ENCODE data around the gene GPC5. TPM values are rescaled to one million over a fixed set of nuclear protein-coding genes. Genes with fewer than 3 reads are reported as not detected.

GPC5 gene
- total and polyA plus RNA-seq, 9 donors, result 0.10 to 1.5 (median 0.38) TPM

DNA sequence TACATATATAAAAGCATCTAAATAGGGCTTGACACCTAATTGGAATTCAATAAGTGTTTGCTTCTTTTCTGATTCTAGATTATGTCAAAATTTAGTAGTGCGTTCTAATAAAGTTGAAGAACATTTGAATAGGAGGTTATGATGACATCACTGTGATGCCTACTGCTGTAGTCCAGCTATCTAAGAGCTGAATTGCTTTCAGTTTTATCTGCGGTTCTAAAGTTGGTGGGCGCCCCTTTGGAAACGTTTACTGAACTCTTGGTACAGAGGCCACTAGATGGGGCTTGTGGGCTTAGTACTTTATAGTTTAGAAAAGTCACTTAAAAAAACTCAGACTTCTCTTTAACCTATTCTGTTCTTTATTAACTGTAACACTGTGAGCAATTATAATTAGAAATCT lies 776.9 kb downstream of the GPC5 start:
- DNase-seq, result peak in 4 of 5 donors; percentile 17 to 51 (median 36)
- no peak for TF ChIP-seq EP300 (IDR thresholded peaks at IDR 0.05)
- no peak for TF ChIP-seq POLR2A (IDR thresholded peaks at IDR 0.05)
- TF ChIP-seq, protein P1, sequence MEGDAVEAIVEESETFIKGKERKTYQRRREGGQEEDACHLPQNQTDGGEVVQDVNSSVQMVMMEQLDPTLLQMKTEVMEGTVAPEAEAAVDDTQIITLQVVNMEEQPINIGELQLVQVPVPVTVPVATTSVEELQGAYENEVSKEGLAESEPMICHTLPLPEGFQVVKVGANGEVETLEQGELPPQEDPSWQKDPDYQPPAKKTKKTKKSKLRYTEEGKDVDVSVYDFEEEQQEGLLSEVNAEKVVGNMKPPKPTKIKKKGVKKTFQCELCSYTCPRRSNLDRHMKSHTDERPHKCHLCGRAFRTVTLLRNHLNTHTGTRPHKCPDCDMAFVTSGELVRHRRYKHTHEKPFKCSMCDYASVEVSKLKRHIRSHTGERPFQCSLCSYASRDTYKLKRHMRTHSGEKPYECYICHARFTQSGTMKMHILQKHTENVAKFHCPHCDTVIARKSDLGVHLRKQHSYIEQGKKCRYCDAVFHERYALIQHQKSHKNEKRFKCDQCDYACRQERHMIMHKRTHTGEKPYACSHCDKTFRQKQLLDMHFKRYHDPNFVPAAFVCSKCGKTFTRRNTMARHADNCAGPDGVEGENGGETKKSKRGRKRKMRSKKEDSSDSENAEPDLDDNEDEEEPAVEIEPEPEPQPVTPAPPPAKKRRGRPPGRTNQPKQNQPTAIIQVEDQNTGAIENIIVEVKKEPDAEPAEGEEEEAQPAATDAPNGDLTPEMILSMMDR (IDR thresholded peaks at IDR 0.05), result peak in 1 of 3 donors; percentile 41
- intact Hi-C loops (cut with DNase I), result no loop called here
- Histone ChIP-seq H3K4me3 (no peak overlapping the region), H3K27ac (no peak overlapping the region), H3K4me1 (ENCODE audit: insufficient read depth) (no peaks in the 10 kb centered on the region), H3K9me3 (no peaks in the 10 kb centered on the region), H3K27me3 (no peaks in the 10 kb centered on the region), H3K36me3 (no peaks in the 10 kb centered on the region)
- WGBS, 3 donors, result 4 to 16% (median 7%) methylated on average over 4 of the region's 4 CpGs

DNA sequence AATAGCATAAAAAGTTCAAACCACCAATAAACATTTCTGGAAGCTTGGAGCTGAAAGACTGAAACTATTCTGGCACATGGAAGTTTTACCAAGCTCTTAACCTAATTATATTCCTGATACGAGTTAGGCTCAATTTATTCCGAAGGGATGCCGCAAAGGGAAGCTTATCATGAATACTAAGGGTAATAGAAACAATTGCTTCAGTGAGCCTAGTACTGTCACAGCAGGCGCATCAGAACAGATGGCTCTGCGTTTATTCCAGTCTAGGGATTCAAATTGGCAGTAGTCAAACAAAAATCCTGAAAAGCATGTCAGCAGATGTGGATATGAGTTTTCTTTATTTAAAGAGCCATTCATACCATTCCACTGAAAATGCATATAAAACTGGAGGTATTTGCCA lies 779.5 kb downstream of the GPC5 start:
- 84 to 90% (median 89%) methylated on average over 5 of the region's 5 CpGs for WGBS, 3 donors
- intact Hi-C loops (cut with DNase I), result no loop called here
- H3K36me3 ChIP-seq, result no peaks in the 10 kb centered on the region
- DNase-seq, result no peak
- TF ChIP-seq, protein P1 (IDR thresholded peaks at IDR 0.05), result no peak
- TF ChIP-seq EP300 (IDR thresholded peaks at IDR 0.05) (no peak), POLR2A (IDR thresholded peaks at IDR 0.05) (no peak)
- no peak overlapping the region for H3K27ac ChIP-seq
- H3K27me3 ChIP-seq, result no peaks in the 10 kb centered on the region
- no peaks in the 10 kb centered on the region for H3K4me1 ChIP-seq (ENCODE audit: insufficient read depth)
- H3K9me3 ChIP-seq, result no peaks in the 10 kb centered on the region
- no peak overlapping the region for H3K4me3 ChIP-seq

DNA sequence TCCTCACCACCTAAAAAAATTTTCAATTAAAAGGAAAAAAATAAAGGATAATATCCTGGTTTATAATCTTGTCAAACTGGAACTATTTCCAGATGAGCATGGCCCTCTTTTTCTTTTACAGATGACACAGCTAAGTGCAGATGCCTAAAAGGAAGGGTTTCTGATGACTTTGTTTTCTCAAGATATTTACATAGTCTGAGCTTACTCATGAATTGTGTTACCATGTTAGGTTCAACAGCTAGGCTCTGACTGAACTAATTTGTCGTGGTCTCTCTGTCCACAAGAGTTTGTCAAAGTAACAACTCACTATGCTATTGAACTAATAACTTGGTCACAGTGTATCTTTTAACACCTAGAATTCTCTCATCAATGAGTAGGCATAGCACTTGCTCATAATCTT lies 780.8 kb downstream of the GPC5 start:
- Histone ChIP-seq H3K4me3 (no peak overlapping the region), H3K36me3 (no peaks in the 10 kb centered on the region), H3K9me3 (no peaks in the 10 kb centered on the region), H3K27me3 (no peaks in the 10 kb centered on the region), H3K4me1 (ENCODE audit: insufficient read depth) (no peaks in the 10 kb centered on the region), H3K27ac (no peak overlapping the region)
- no peak for DNase-seq
- WGBS, 3 donors, result 89 to 95% (median 93%) methylated on average over 1 of the region's 1 CpG
- intact Hi-C loops (cut with DNase I), result no loop called here
- no peak for TF ChIP-seq POLR2A (IDR thresholded peaks at IDR 0.05)
- no peak for TF ChIP-seq EP300 (IDR thresholded peaks at IDR 0.05)
- TF ChIP-seq, protein P1 (IDR thresholded peaks at IDR 0.05), result no peak

DNA sequence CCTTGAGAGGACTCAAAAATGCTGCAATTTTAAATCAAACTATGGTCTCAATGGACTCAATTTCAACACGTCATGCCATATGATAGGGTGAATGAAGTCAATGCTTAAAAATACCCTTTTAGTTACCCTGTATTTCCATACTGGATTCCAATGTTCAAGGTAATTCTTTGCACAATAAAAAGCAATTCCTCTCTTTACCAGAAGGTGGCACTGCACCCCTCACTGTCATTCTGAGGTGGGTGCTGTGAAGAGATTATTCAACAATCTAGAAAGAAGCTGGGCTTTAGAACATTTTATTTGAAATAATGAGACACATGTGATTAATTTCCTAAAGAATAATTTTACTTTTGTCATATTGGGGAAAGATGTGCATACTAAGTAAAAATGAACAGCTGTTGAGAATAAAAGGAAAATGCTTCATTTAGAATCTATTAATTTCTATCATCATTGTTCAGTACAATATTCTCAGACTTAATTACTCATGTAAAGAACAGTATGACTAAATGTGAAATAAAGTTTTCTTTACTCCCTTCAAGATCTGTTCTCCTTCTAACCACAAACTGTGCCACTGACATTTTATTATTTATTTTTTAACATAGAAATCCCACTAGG lies 789.1 kb downstream of the GPC5 start:
- WGBS, 3 donors, result 4 to 26% (median 24%) methylated on average over 1 of the region's 1 CpG
- no peaks in the 10 kb centered on the region for H3K27me3 ChIP-seq
- H3K36me3 ChIP-seq, result no peaks in the 10 kb centered on the region
- intact Hi-C loops (cut with DNase I), result loop anchor here in 2 of 4 donors (10.0 kb wide), 1 partner anchor 167 kb away; no protein-coding TSS in a partner anchor
- no peaks in the 10 kb centered on the region for H3K4me1 ChIP-seq (ENCODE audit: insufficient read depth)
- no peak overlapping the region for H3K27ac ChIP-seq
- TF ChIP-seq EP300 (IDR thresholded peaks at IDR 0.05), result no peak
- TF ChIP-seq, protein P1 (IDR thresholded peaks at IDR 0.05), result peak; percentile 77 to 79 (median 79)
- no peak for TF ChIP-seq POLR2A (IDR thresholded peaks at IDR 0.05)
- no peaks in the 10 kb centered on the region for H3K9me3 ChIP-seq
- H3K4me3 ChIP-seq, result no peak overlapping the region
- peak in 1 of 5 donors; percentile 29 for DNase-seq

Data from ovary (tissue), 9 donors.